Caco-2 (cell line): ENCODE results near the gene MYH9. TPM values are rescaled to one million over a fixed set of nuclear protein-coding genes. Genes with fewer than 3 reads are reported as not detected.

Source experiments
- BruUV-seq: library from RNA; stranded (reverse); fragments of 400-500 nt; replicated peaks from 2 replicates; lab custom pipeline; 2021; lab: Mats Ljungman, UMichigan
- CTCF ChIA-PET: fragments of 300-600 bp; sonication (Branson Sonifier 250); formaldehyde crosslinking; loops from one replicate; lab custom pipeline; 2022; ENCODE audit warnings: antibody characterized with exemption; lab: Charles Lee
- POLR2A ChIA-PET: fragments of 300-600 bp; sonication (Branson Sonifier 250); formaldehyde crosslinking; loops from one replicate; lab custom pipeline; 2022; ENCODE audit warnings: antibody characterized with exemption; lab: Charles Lee
- DNase-seq, 2 experiments: peaks; one replicate each; pipeline versions ENCODE4 v3.0.0 to v3.0.0-alpha.2; 2020 to 2022
- H3K27me3 ChIP-seq: replicated peaks from 2 replicates; pipeline ENCODE4 v1.6.0; 2011; ENCODE audit warnings: low read length; ENCODE audit not compliant: control insufficient read depth, insufficient read depth
- H3K36me3 ChIP-seq: 2 replicates; pipeline ENCODE4 v1.5.1; 2011; ENCODE audit warnings: low read length; ENCODE audit not compliant: control insufficient read depth, insufficient read depth
- H3K4me1 ChIP-seq: fragments of 250-450 bp; sonication (Bioruptor Pico); 2 replicates; pipeline ENCODE4 v1.5.1; 2020; ENCODE audit warnings: mild to moderate bottlenecking
- H3K4me3 ChIP-seq: 2 replicates; pipeline ENCODE4 v1.5.1; 2011; ENCODE audit warnings: low read depth, mild to moderate bottlenecking, control low read depth, low read length
- H3K9me3 ChIP-seq: fragments of 250-450 bp; sonication (Bioruptor Pico); 2 replicates; pipeline ENCODE4 v1.5.1; 2020; ENCODE audit warnings: mild to moderate bottlenecking, moderate library complexity
- H3K27ac Mint-ChIP-seq: one replicate; pipeline ENCODE4 v1.8.0; 2022; ENCODE audit warnings: mixed read lengths; ENCODE audit not compliant: unreplicated experiment
- H3K27me3 Mint-ChIP-seq: one replicate; pipeline ENCODE4 v1.8.0; 2022; ENCODE audit warnings: mixed read lengths; ENCODE audit not compliant: insufficient read depth, unreplicated experiment
- H3K36me3 Mint-ChIP-seq: one replicate; pipeline ENCODE4 v1.8.0; 2022; ENCODE audit warnings: mild to moderate bottlenecking, mixed read lengths; ENCODE audit not compliant: insufficient read depth, unreplicated experiment
- H3K4me1 Mint-ChIP-seq: one replicate; pipeline ENCODE4 v1.8.0; 2022; ENCODE audit warnings: low read depth, mixed read lengths; ENCODE audit not compliant: unreplicated experiment
- H3K4me3 Mint-ChIP-seq: one replicate; pipeline ENCODE4 v1.8.0; 2022; ENCODE audit warnings: mild to moderate bottlenecking, moderate library complexity, mixed read lengths; ENCODE audit not compliant: unreplicated experiment
- H3K9me3 Mint-ChIP-seq: one replicate; pipeline ENCODE4 v1.8.0; 2022; ENCODE audit warnings: mixed read lengths; ENCODE audit not compliant: unreplicated experiment
- intact Hi-C: fragments of 100-400 bp; cut with micrococcal nuclease; formaldehyde crosslinking; loops from one replicate; pipeline ENCODE4 v1.10.0; 2022; ENCODE audit not compliant: unreplicated experiment
- total RNA-seq: library from RNA; stranded (reverse); gene quantifications from 2 replicates; pipeline ENCODE4 v1.2.3, GENCODE V29; 2022
- TF ChIP-seq, protein P1 (sequence below), 2 experiments: fragments of 200-600 bp in 1 of 2; IDR thresholded peaks; 1 replicate in 1 of 2; 2 replicates in 1 of 2; pipeline versions ENCODE4 v1.5.1 to v1.8.0; 2011 to 2022; ENCODE audit warnings: antibody characterized with exemption in 1 of 2, control low read depth in 1 of 2, inconsistent platforms in 1 of 2, low read depth in 1 of 2, low read length in 1 of 2, mild to moderate bottlenecking in 1 of 2, moderate library complexity in 1 of 2; ENCODE audit not compliant: insufficient read depth in 1 of 2, severe bottlenecking in 1 of 2, unreplicated experiment in 1 of 2

MYH9 gene
- total RNA-seq, 1 experiment from 2014 or later, result 513 TPM

- POLR2A ChIA-PET, result interaction anchor here (1.2 kb wide), 1 partner anchor 49 kb away, joined by 3 read pairs; no protein-coding TSS in a partner anchor
- TF ChIP-seq, protein P1, sequence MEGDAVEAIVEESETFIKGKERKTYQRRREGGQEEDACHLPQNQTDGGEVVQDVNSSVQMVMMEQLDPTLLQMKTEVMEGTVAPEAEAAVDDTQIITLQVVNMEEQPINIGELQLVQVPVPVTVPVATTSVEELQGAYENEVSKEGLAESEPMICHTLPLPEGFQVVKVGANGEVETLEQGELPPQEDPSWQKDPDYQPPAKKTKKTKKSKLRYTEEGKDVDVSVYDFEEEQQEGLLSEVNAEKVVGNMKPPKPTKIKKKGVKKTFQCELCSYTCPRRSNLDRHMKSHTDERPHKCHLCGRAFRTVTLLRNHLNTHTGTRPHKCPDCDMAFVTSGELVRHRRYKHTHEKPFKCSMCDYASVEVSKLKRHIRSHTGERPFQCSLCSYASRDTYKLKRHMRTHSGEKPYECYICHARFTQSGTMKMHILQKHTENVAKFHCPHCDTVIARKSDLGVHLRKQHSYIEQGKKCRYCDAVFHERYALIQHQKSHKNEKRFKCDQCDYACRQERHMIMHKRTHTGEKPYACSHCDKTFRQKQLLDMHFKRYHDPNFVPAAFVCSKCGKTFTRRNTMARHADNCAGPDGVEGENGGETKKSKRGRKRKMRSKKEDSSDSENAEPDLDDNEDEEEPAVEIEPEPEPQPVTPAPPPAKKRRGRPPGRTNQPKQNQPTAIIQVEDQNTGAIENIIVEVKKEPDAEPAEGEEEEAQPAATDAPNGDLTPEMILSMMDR (IDR thresholded peaks at IDR 0.05; ENCODE audit: insufficient read depth in 1 of 2, low read depth in 1 of 2, low read length in 1 of 2, severe bottlenecking in 1 of 2, unreplicated experiment in 1 of 2), result no peak
- Mint-ChIP-seq H3K9me3 (no peaks in the 10 kb centered on the region), H3K4me3 (peak overlapping the region; percentile 50), H3K27ac (peak overlapping the region; percentile 73), H3K4me1 (peaks cover 38% of the 10 kb centered on the region), H3K27me3 (no peaks in the 10 kb centered on the region), H3K36me3 (peaks cover 6% of the 10 kb centered on the region)
- Histone ChIP-seq H3K27me3 (no peaks in the 10 kb centered on the region), H3K36me3 (no peaks in the 10 kb centered on the region), H3K4me3 (no peak overlapping the region), H3K4me1 (peaks cover 55% of the 10 kb centered on the region), H3K9me3 (no peaks in the 10 kb centered on the region)
- DNase-seq, result peak in 1 of 2 experiments; percentile 53
- BruUV-seq, result no TSS peak
- intact Hi-C loops, result loop anchor here (1.0 to 5.0 kb wide), 3 partner anchors 14 to 71 kb away; no protein-coding TSS in a partner anchor
- CTCF ChIA-PET, result no interaction called here
Observed at GRCh38 chr22:36433318-36434231, 45.8 kb upstream of the MYH9 start.

DNA sequence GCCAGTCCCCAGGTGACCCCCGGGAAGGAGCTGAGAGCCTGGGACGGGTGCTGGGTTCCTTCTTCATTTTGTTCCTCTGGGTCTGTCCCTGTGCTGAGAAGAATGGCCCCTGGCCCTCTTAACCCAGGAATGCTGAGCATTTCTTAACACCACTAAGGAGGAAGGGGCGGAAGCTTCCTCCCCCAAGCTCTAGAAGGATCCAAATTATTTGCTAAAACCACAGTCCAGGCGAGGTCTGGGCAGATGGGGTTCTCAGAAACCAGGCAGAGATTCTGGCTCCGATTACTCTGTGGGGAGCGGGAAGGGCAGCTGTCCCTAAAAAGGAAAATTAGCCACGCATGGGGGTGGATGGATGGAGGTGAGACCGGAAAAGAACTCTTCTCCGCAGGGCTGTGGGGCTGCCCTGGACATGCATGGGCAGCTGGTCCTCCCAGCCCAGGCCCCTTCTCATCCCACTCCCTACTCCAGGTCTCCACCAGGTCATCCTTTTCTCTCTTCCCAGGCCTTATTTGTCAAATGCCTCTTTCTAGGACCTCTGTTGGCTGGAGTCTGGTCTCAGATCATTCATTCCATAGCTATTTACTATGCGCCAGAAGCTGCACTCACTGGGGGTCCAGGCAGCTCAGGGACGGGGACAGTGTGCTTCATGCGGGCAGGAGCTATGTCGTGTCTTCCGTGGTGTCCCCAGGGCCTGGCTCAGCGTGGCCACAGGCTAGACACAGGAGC, 45.0 kb upstream of the MYH9 start:
- BruUV-seq, result no TSS peak
- DNase-seq, result no peak
- Histone ChIP-seq H3K27me3 (no peaks in the 10 kb centered on the region), H3K9me3 (0 out of 2 replicates have a peak, but pooled peaks cover under 1% of the 10 kb centered on the region), H3K4me3 (no peak overlapping the region), H3K36me3 (no peaks in the 10 kb centered on the region), H3K4me1 (peaks cover 56% of the 10 kb centered on the region)
- TF ChIP-seq, protein P1 (IDR thresholded peaks at IDR 0.05; ENCODE audit: insufficient read depth in 1 of 2, low read depth in 1 of 2, low read length in 1 of 2, severe bottlenecking in 1 of 2, unreplicated experiment in 1 of 2), result no peak
- H3K27ac Mint-ChIP-seq, result peak overlapping the region; percentile 73
- peaks cover 38% of the 10 kb centered on the region for H3K4me1 Mint-ChIP-seq
- H3K36me3 Mint-ChIP-seq, result peaks cover 6% of the 10 kb centered on the region
- CTCF ChIA-PET, result interaction anchor here (0.6 to 0.9 kb wide), 2 partner anchors 43 to 69 kb away, joined by 3 to 4 read pairs; no protein-coding TSS in a partner anchor
- POLR2A ChIA-PET, result interaction anchor here (0.7 to 1.2 kb wide), 3 partner anchors 13 to 48 kb away, joined by 3 to 7 read pairs (median 3); no protein-coding TSS in a partner anchor
- intact Hi-C loops, result loop anchor here (5.0 kb wide), 1 partner anchor 70 kb away; no protein-coding TSS in a partner anchor
- H3K9me3 Mint-ChIP-seq, result no peaks in the 10 kb centered on the region
- H3K27me3 Mint-ChIP-seq, result no peaks in the 10 kb centered on the region
- no peak overlapping the region for H3K4me3 Mint-ChIP-seq

GRCh38 chr22:36431977-36432376, 44.2 kb upstream of the MYH9 start:
- TF ChIP-seq, protein P1 (IDR thresholded peaks at IDR 0.05; ENCODE audit: insufficient read depth in 1 of 2, low read depth in 1 of 2, low read length in 1 of 2, severe bottlenecking in 1 of 2, unreplicated experiment in 1 of 2), result no peak
- intact Hi-C loops, result loop anchor here (5.0 kb wide), 1 partner anchor 70 kb away; no protein-coding TSS in a partner anchor
- Histone ChIP-seq H3K36me3 (no peaks in the 10 kb centered on the region), H3K4me3 (no peak overlapping the region), H3K4me1 (peaks cover 63% of the 10 kb centered on the region), H3K27me3 (no peaks in the 10 kb centered on the region), H3K9me3 (0 out of 2 replicates have a peak, but pooled peaks cover 8% of the 10 kb centered on the region)
- CTCF ChIA-PET, result interaction anchor here (0.9 kb wide), 1 partner anchor 68 kb away, joined by 3 read pairs; no protein-coding TSS in a partner anchor
- H3K4me3 Mint-ChIP-seq, result no peak overlapping the region
- H3K36me3 Mint-ChIP-seq, result peaks cover 6% of the 10 kb centered on the region
- POLR2A ChIA-PET, result interaction anchor here (0.7 kb wide), 1 partner anchor 12 kb away, joined by 7 read pairs; no protein-coding TSS in a partner anchor
- H3K9me3 Mint-ChIP-seq, result no peaks in the 10 kb centered on the region
- H3K27me3 Mint-ChIP-seq, result no peaks in the 10 kb centered on the region
- peak overlapping the region; percentile 73 for H3K27ac Mint-ChIP-seq
- DNase-seq, result no peak
- H3K4me1 Mint-ChIP-seq, result peaks cover 38% of the 10 kb centered on the region
- TSS peak; percentile 63 for BruUV-seq
